C4-2B (cell line): ENCODE measurements around the gene IRF7.

Experiments
- ZFX ChIP-seq: fragments of 450-650 bp; IDR thresholded peaks from 2 replicates; pipeline ENCODE4 v1.6.1; 2017
- TF ChIP-seq, protein P1 (sequence below): fragments of 450-650 bp; conservative IDR thresholded peaks from 2 replicates; pipeline ENCODE4 v1.5.1; 2017; ENCODE audit warnings: mild to moderate bottlenecking

DNA sequence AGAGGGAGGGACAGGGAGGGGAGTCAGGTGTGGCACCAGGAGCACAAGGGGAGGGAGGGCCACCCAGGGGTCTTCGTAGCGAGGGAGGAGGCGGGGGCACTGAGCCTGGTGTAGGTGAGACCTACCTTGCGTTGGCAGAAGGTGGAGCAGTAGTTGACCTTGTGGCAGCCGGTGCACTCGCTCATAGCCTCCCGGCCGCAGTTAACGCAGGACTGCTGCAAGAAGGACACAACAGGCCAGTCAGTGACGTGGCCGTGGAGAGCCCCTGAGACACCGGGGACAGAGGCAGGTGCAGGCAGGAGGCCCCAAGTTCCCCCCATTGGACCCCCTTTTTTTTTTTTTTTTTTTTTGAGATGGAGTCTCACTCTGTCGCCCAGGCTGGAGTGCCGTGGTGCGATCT is 38.1 kb upstream of the IRF7 start:
- TF ChIP-seq, protein P1, sequence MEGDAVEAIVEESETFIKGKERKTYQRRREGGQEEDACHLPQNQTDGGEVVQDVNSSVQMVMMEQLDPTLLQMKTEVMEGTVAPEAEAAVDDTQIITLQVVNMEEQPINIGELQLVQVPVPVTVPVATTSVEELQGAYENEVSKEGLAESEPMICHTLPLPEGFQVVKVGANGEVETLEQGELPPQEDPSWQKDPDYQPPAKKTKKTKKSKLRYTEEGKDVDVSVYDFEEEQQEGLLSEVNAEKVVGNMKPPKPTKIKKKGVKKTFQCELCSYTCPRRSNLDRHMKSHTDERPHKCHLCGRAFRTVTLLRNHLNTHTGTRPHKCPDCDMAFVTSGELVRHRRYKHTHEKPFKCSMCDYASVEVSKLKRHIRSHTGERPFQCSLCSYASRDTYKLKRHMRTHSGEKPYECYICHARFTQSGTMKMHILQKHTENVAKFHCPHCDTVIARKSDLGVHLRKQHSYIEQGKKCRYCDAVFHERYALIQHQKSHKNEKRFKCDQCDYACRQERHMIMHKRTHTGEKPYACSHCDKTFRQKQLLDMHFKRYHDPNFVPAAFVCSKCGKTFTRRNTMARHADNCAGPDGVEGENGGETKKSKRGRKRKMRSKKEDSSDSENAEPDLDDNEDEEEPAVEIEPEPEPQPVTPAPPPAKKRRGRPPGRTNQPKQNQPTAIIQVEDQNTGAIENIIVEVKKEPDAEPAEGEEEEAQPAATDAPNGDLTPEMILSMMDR, result no peak
- no peak for TF ChIP-seq ZFX
